T-helper 17 cell (primary cell): ENCODE results near the gene VKORC1L1. TPM values are rescaled to one million over a fixed set of nuclear protein-coding genes. Genes with fewer than 3 reads are reported as not detected.
"Not testable (repeated sequence)": the region's sequence is repeated elsewhere in the genome, so short reads cannot be mapped to it uniquely, and the experiment has no call there.

Experiments used
- ATAC-seq: fragments of 150-1000 bp; cut with Tn5 transposase; 2 replicates; pipeline ENCODE4 v1.10.0; 2021; ENCODE audit warnings: mild to moderate bottlenecking, moderate library complexity
- DNase-seq, 3 donors: peaks; one replicate each; pipeline versions ENCODE4 v3.0.0 to v3.0.0-alpha.2; 2020 to 2021
- H3K9me3 ChIP-seq: one replicate; pipeline ENCODE4 v1.7.0; 2013; ENCODE audit warnings: low read length, mild to moderate bottlenecking; ENCODE audit not compliant: control insufficient read depth, poor library complexity, severe bottlenecking
- H3K27ac Mint-ChIP-seq: one replicate; pipeline ENCODE4 v1.8.0; 2022; ENCODE audit warnings: mild to moderate bottlenecking, moderate library complexity, mixed read lengths
- H3K27me3 Mint-ChIP-seq: one replicate; pipeline ENCODE4 v1.8.0; 2022; ENCODE audit warnings: mixed read lengths
- H3K36me3 Mint-ChIP-seq: one replicate; pipeline ENCODE4 v1.8.0; 2022; ENCODE audit warnings: low read depth, mixed read lengths
- H3K4me1 Mint-ChIP-seq: one replicate; pipeline ENCODE4 v1.8.0; 2022; ENCODE audit warnings: mild to moderate bottlenecking, mixed read lengths
- H3K4me3 Mint-ChIP-seq: one replicate; pipeline ENCODE4 v1.8.0; 2022; ENCODE audit warnings: mild to moderate bottlenecking, moderate library complexity, mixed read lengths
- total RNA-seq, 4 donors: library from RNA in 2 of 4; stranded (reverse) in 2 of 4; gene quantifications; one replicate each; pipeline ENCODE4 v1.2.3 and lab custom pipeline; 2022 to 2026

Gene VKORC1L1
- total RNA-seq, 2 donors from 2014 or later, result 5.5 to 7.1 TPM

GRCh38 chr7:65927489-65928448, 54.9 kb downstream of the VKORC1L1 start:
- no peak for DNase-seq
- no peak for ATAC-seq
- Mint-ChIP-seq H3K4me1 (peaks cover 27% of the 10 kb centered on the region), H3K4me3 (no peak overlapping the region), H3K27me3 (no peaks in the 10 kb centered on the region), H3K27ac (no peak overlapping the region), H3K36me3 (no peaks in the 10 kb centered on the region)
- H3K9me3 ChIP-seq, result no peaks in the 10 kb centered on the region

DNA sequence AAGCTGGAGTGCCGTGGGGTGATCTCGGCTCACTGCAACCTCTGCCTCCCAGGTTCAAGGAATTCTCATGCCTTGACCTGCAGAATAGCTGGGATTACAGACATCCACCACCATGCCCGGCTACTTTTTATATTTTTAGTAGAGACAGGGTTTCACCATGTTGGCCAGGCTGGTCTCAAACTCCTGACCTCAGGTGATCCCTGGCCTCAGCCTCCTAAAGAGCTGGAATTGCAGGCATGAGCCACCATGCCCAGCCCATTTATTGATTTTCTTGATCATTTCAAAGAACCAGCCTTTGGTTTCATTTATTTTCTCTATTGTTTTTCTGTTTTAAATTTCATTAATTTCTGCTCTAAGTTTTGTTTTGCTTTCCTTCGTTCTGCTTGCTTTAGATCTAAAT, 58.8 kb downstream of the VKORC1L1 start:
- Mint-ChIP-seq H3K27ac (no peak overlapping the region), H3K4me3 (no peak overlapping the region), H3K4me1 (peaks cover 17% of the 10 kb centered on the region), H3K36me3 (peaks cover 5% of the 10 kb centered on the region), H3K27me3 (no peaks in the 10 kb centered on the region)
- ATAC-seq (no peak), DNase-seq (no peak)
- H3K9me3 ChIP-seq, result no peaks in the 10 kb centered on the region

DNA sequence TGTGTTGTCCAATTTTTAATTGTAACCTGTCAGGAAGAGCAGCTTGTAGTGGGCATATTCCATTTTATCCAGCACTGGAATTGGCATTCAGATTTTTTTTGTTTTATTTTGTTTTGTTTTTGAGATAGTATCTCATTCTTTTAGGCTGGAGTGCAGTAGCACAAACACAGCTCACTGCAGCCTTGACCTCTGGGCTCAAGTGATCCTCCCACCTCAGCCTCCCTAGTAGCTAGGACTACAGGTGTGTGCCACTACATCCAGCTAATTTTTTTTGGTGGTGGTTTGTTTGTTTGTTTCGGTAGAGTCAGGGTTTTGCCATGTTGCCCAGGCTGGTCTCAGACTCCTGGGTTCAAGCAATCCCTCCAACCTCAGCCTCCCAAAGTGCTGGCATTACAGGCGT, 64.4 kb downstream of the VKORC1L1 start:
- DNase-seq, result no peak
- no peak overlapping the region for H3K27ac Mint-ChIP-seq
- no peak overlapping the region for H3K4me3 Mint-ChIP-seq
- no peak for ATAC-seq
- no peaks in the 10 kb centered on the region for H3K27me3 Mint-ChIP-seq
- peaks cover 12% of the 10 kb centered on the region for H3K36me3 Mint-ChIP-seq
- H3K9me3 ChIP-seq, result no peaks in the 10 kb centered on the region
- H3K4me1 Mint-ChIP-seq, result peaks cover 3% of the 10 kb centered on the region

- H3K4me3 Mint-ChIP-seq, result no peak overlapping the region
- peaks cover 12% of the 10 kb centered on the region for H3K36me3 Mint-ChIP-seq
- H3K27me3 Mint-ChIP-seq, result no peaks in the 10 kb centered on the region
- H3K4me1 Mint-ChIP-seq, result no peaks in the 10 kb centered on the region
- H3K27ac Mint-ChIP-seq, result no peak overlapping the region
- DNase-seq (no peak), ATAC-seq (no peak)
- no peaks in the 10 kb centered on the region for H3K9me3 ChIP-seq
These were observed 65.5 kb downstream of the VKORC1L1 start for GRCh38 chr7:65938336-65938895.

- H3K27me3 Mint-ChIP-seq, H3K36me3 Mint-ChIP-seq, DNase-seq, H3K4me3 Mint-ChIP-seq, H3K4me1 Mint-ChIP-seq, H3K27ac Mint-ChIP-seq, ATAC-seq, H3K9me3 ChIP-seq: not testable (repeated sequence)
These were observed 72.9 kb downstream of the VKORC1L1 start for GRCh38 chr7:65945787-65946186.

DNA sequence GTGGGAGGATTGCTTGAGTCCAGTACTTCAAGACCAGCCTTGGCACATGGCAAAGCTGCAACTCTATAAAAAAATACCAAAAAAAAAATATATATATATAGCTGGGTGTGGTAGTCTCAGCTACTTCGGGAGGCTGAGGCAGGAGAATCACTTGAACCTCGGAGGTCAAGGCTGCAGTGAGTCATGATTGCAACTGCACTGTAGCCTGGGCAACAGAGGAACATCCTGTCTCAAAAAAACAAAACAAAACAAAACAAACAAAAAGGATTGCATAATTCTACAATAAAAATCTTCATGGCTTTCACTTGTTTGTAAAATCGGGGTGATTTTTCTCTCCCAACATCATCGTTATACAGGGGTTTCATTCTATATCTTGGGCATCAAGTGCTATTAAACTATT, 74.0 kb downstream of the VKORC1L1 start:
- Mint-ChIP-seq H3K4me3 (no peak overlapping the region), H3K27me3 (no peaks in the 10 kb centered on the region), H3K36me3 (no peaks in the 10 kb centered on the region), H3K27ac (no peak overlapping the region), H3K4me1 (no peaks in the 10 kb centered on the region)
- no peak for DNase-seq
- no peaks in the 10 kb centered on the region for H3K9me3 ChIP-seq
- no peak for ATAC-seq

GRCh38 chr7:65951837-65952578, 79.1 kb downstream of the VKORC1L1 start:
- Mint-ChIP-seq H3K36me3 (no peaks in the 10 kb centered on the region), H3K4me1 (no peaks in the 10 kb centered on the region), H3K27ac (peak overlapping the region; percentile 24), H3K27me3 (no peaks in the 10 kb centered on the region), H3K4me3 (no peak overlapping the region)
- H3K9me3 ChIP-seq, result no peaks in the 10 kb centered on the region
- DNase-seq, result no peak
- no peak for ATAC-seq

- no peaks in the 10 kb centered on the region for H3K4me1 Mint-ChIP-seq
- ATAC-seq, result no peak
- no peak overlapping the region for H3K4me3 Mint-ChIP-seq
- no peak for DNase-seq
- no peaks in the 10 kb centered on the region for H3K36me3 Mint-ChIP-seq
- no peaks in the 10 kb centered on the region for H3K27me3 Mint-ChIP-seq
- no peaks in the 10 kb centered on the region for H3K9me3 ChIP-seq
- H3K27ac Mint-ChIP-seq, result no peak overlapping the region
These were observed 80.3 kb downstream of the VKORC1L1 start for GRCh38 chr7:65953001-65953720.

GRCh38 chr7:65953890-65954450, 81.1 kb downstream of the VKORC1L1 start:
- ATAC-seq (no peak), DNase-seq (no peak)
- Mint-ChIP-seq H3K36me3 (no peaks in the 10 kb centered on the region), H3K4me1 (no peaks in the 10 kb centered on the region), H3K27ac (no peak overlapping the region), H3K4me3 (no peak overlapping the region), H3K27me3 (no peaks in the 10 kb centered on the region)
- no peaks in the 10 kb centered on the region for H3K9me3 ChIP-seq

- ATAC-seq, result no peak
- no peak overlapping the region for H3K4me3 Mint-ChIP-seq
- no peaks in the 10 kb centered on the region for H3K27me3 Mint-ChIP-seq
- no peak for DNase-seq
- no peaks in the 10 kb centered on the region for H3K36me3 Mint-ChIP-seq
- no peaks in the 10 kb centered on the region for H3K9me3 ChIP-seq
- no peak overlapping the region for H3K27ac Mint-ChIP-seq
- H3K4me1 Mint-ChIP-seq, result no peaks in the 10 kb centered on the region
These were observed 82.8 kb downstream of the VKORC1L1 start for GRCh38 chr7:65955718-65956117.

- H3K4me1 Mint-ChIP-seq, result no peaks in the 10 kb centered on the region
- H3K9me3 ChIP-seq, result no peaks in the 10 kb centered on the region
- peak overlapping the region; percentile 11 for H3K27ac Mint-ChIP-seq
- no peaks in the 10 kb centered on the region for H3K27me3 Mint-ChIP-seq
- DNase-seq, result no peak
- H3K4me3 Mint-ChIP-seq, result no peak overlapping the region
- ATAC-seq, result no peak
- peaks cover 3% of the 10 kb centered on the region for H3K36me3 Mint-ChIP-seq
These were observed 87.6 kb downstream of the VKORC1L1 start for GRCh38 chr7:65960351-65961074.

DNA sequence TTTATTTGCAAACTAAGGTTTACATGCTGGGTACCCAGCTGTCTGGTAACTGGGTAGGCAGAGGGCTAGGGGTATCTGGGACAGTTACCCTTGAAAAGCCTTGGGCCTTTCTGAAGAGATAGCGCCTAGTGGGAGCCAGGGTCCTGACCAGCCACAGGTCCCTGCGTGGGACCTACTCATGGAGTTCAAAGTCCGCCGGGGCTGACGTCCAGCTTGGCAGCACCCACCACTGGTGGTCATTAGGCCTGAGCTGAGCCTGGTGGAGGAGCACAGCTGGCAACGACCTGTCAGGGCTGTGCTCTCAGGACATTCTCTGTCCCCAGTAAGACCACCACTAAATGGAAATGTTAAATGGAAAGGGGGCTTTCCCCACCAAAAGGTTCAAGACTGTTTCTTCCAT, 89.2 kb downstream of the VKORC1L1 start:
- no peak for DNase-seq
- H3K27me3 Mint-ChIP-seq, result no peaks in the 10 kb centered on the region
- peaks cover 6% of the 10 kb centered on the region for H3K36me3 Mint-ChIP-seq
- H3K9me3 ChIP-seq, result no peaks in the 10 kb centered on the region
- H3K4me3 Mint-ChIP-seq, result no peak overlapping the region
- H3K4me1 Mint-ChIP-seq, result no peaks in the 10 kb centered on the region
- no peak overlapping the region for H3K27ac Mint-ChIP-seq
- ATAC-seq, result no peak
